Measurements from ENCODE around the gene TMEM250.

GRCh38 chr9:136075134-136075841 lies 43.4 kb downstream of the TMEM250 start:
- TF ChIP-seq, protein P1, sequence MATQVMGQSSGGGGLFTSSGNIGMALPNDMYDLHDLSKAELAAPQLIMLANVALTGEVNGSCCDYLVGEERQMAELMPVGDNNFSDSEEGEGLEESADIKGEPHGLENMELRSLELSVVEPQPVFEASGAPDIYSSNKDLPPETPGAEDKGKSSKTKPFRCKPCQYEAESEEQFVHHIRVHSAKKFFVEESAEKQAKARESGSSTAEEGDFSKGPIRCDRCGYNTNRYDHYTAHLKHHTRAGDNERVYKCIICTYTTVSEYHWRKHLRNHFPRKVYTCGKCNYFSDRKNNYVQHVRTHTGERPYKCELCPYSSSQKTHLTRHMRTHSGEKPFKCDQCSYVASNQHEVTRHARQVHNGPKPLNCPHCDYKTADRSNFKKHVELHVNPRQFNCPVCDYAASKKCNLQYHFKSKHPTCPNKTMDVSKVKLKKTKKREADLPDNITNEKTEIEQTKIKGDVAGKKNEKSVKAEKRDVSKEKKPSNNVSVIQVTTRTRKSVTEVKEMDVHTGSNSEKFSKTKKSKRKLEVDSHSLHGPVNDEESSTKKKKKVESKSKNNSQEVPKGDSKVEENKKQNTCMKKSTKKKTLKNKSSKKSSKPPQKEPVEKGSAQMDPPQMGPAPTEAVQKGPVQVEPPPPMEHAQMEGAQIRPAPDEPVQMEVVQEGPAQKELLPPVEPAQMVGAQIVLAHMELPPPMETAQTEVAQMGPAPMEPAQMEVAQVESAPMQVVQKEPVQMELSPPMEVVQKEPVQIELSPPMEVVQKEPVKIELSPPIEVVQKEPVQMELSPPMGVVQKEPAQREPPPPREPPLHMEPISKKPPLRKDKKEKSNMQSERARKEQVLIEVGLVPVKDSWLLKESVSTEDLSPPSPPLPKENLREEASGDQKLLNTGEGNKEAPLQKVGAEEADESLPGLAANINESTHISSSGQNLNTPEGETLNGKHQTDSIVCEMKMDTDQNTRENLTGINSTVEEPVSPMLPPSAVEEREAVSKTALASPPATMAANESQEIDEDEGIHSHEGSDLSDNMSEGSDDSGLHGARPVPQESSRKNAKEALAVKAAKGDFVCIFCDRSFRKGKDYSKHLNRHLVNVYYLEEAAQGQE (IDR thresholded peaks at IDR 0.05; ENCODE audit: insufficient read depth in 1 of 2, low read depth in 2 of 2, low read length in 1 of 2), result no peak
- TF ChIP-seq CTCF (IDR thresholded peaks at IDR 0.05), result no peak
- no peak for TF ChIP-seq POLR2AphosphoS5 (IDR thresholded peaks at IDR 0.05; ENCODE audit: low read depth, low read length)
- no peak for TF ChIP-seq TCF7L2 (IDR thresholded peaks at IDR 0.05; ENCODE audit: low read depth, low read length)
- TF ChIP-seq SIN3A (IDR thresholded peaks at IDR 0.05; ENCODE audit: borderline replicate concordance, insufficient read depth, low read depth, low read length), result no peak

Measured in Panc1 (cell line).